Keratinocyte (primary cell): ENCODE measurements around the gene STOML3. TPM values are rescaled to one million over a fixed set of nuclear protein-coding genes. Genes with fewer than 3 reads are reported as not detected.

Experiments
- DNase-seq: peaks from one replicate; pipeline ENCODE4 v3.0.0-alpha.2; 2011; ENCODE audit warnings: low read depth, missing footprints, low spot score
- FAIRE-seq: peaks from 2 replicates; lab custom pipeline; 2011; peaks lifted over from hg19 to GRCh38; lab: Jason Lieb, UNC
- H2AFZ ChIP-seq: 2 replicates; pipeline ENCODE4 v1.6.0; 2012; ENCODE audit warnings: low read length, control low read depth, inconsistent platforms; ENCODE audit not compliant: control insufficient read depth
- H3K27ac ChIP-seq: 2 replicates; pipeline ENCODE4 v1.5.1; 2011; ENCODE audit warnings: low read length; ENCODE audit not compliant: control insufficient read depth, insufficient read depth
- H3K27me3 ChIP-seq: 3 replicates; pipeline ENCODE4 v1.6.0; 2011; ENCODE audit warnings: low read length; ENCODE audit not compliant: control insufficient read depth, insufficient read depth; ENCODE audit errors: extremely low read depth
- H3K36me3 ChIP-seq, 2 experiments: 2 replicates in 1 of 2; 3 replicates in 1 of 2; pipeline ENCODE4 v1.5.1; 2011; ENCODE audit warnings: low read length in 2 of 2, mild to moderate bottlenecking in 1 of 2; ENCODE audit not compliant: control insufficient read depth in 2 of 2, insufficient read depth in 2 of 2; ENCODE audit errors: extremely low read depth in 1 of 2
- H3K4me1 ChIP-seq: 3 replicates; pipeline ENCODE4 v1.5.1; 2011; ENCODE audit warnings: low read length; ENCODE audit not compliant: control insufficient read depth, insufficient read depth; ENCODE audit errors: extremely low read depth
- H3K4me2 ChIP-seq: 3 replicates; pipeline ENCODE4 v1.6.0; 2011; ENCODE audit warnings: low read depth, low read length; ENCODE audit not compliant: control insufficient read depth, insufficient read depth; ENCODE audit errors: extremely low read depth
- H3K4me3 ChIP-seq, 3 experiments: fragments of 200-600 bp in 1 of 3; sonication (generic) in 1 of 3; 2 replicates in 2 of 3; 3 replicates in 1 of 3; pipeline ENCODE4 v1.5.1; 2011 to 2016; ENCODE audit warnings: low read length in 3 of 3, mild to moderate bottlenecking in 3 of 3, control low read depth in 2 of 3, inconsistent platforms in 1 of 3, low read depth in 1 of 3, mixed read lengths in 1 of 3, mixed run types in 1 of 3, moderate library complexity in 1 of 3; ENCODE audit not compliant: control insufficient read depth in 2 of 3, insufficient read depth in 2 of 3; ENCODE audit errors: extremely low read depth in 1 of 3
- H3K79me2 ChIP-seq: 2 replicates; pipeline ENCODE4 v1.6.0; 2012; ENCODE audit warnings: low read length; ENCODE audit not compliant: control insufficient read depth, insufficient read depth
- H3K9ac ChIP-seq: 3 replicates; pipeline ENCODE4 v1.6.0; 2011; ENCODE audit warnings: low read length; ENCODE audit not compliant: control insufficient read depth, insufficient read depth; ENCODE audit errors: extremely low read depth
- H3K9me1 ChIP-seq: 3 replicates; pipeline ENCODE4 v1.6.0; 2011; ENCODE audit warnings: low read length; ENCODE audit not compliant: control insufficient read depth, insufficient read depth; ENCODE audit errors: extremely low read depth
- H3K9me3 ChIP-seq: 2 replicates; pipeline ENCODE4 v1.5.1; 2012; ENCODE audit warnings: low read depth, low read length; ENCODE audit not compliant: control insufficient read depth
- H4K20me1 ChIP-seq: 3 replicates; pipeline ENCODE4 v1.6.0; 2011; ENCODE audit warnings: low read length; ENCODE audit not compliant: control insufficient read depth, insufficient read depth; ENCODE audit errors: extremely low read depth
- CTCF ChIP-seq, 3 experiments: IDR thresholded peaks in 1 of 3; conservative IDR thresholded peaks in 1 of 3; optimal IDR thresholded peaks in 1 of 3; 2 replicates in 2 of 3; 3 replicates in 1 of 3; pipeline versions ENCODE3 to v1.5.1; 2011; ENCODE audit warnings: low read length in 3 of 3, mild to moderate bottlenecking in 3 of 3, moderate library complexity in 2 of 3, control low read depth in 1 of 3, inconsistent platforms in 1 of 3; ENCODE audit not compliant: insufficient read depth in 2 of 3; ENCODE audit errors: extremely low read depth in 1 of 3
- EZH2 ChIP-seq: IDR thresholded peaks from one replicate; pipeline ENCODE4 v1.6.1; 2012; ENCODE audit warnings: inconsistent platforms, mild to moderate bottlenecking, low read length, moderate library complexity
- dilution Hi-C: fragments of 300-500 bp; cut with MboI; formaldehyde crosslinking; loops from one replicate; pipeline ENCODE4 v1.7.0; 2020; ENCODE audit warnings: low sequenced_read_pairs; ENCODE audit not compliant: extremely low pct_ligation_motif_present
- polyA plus RNA-seq, 5 experiments: library from polyadenylated mRNA; depleted of rRNA in 3 of 5; stranded (reverse) in 3 of 5; stranded (forward) in 1 of 5; unstranded in 1 of 5; fragments of >200 nt; gene quantifications; 1 replicate in 1 of 5; 2 replicates in 3 of 5; 3 replicates in 1 of 5; pipeline versions ENCODE4 v1.2.1 to v1.2.3, GENCODE V29; 2011 to 2012; ENCODE audit warnings: missing spikeins in 2 of 5, low read depth in 1 of 5, low replicate concordance in 1 of 5

STOML3 gene
- polyA plus RNA-seq, 1 donor (not counting 4 experiments of a cell fraction or from before 2014, with no cell fraction given) = not detected

- DNase-seq (no peak), FAIRE-seq (no peak)
- Histone ChIP-seq H3K9me3 (no peaks in the 10 kb centered on the region), H4K20me1 (no peaks in the 10 kb centered on the region), H3K79me2 (no peaks in the 10 kb centered on the region), H3K9me1 (no peaks in the 10 kb centered on the region), H2AFZ (no peak overlapping the region), H3K36me3 (no peaks in the 10 kb centered on the region), H3K4me2 (no peak overlapping the region), H3K4me3 (no peak overlapping the region), H3K4me1 (no peaks in the 10 kb centered on the region), H3K9ac (no peak overlapping the region), H3K27me3 (peaks cover 2% of the 10 kb centered on the region), H3K27ac (no peak overlapping the region)
- dilution Hi-C loops = no loop called here
- TF ChIP-seq EZH2 (no peak), CTCF (optimal IDR thresholded peaks at IDR 0.05 in 1 of 3, IDR thresholded peaks at IDR 0.05 in 1 of 3, conservative IDR thresholded peaks at IDR 0.05 in 1 of 3; ENCODE audit: extremely low read depth in 1 of 3, insufficient read depth in 2 of 3, low read length in 3 of 3) (no peak)
Observed at GRCh38 chr13:38957794-38958592, 32.6 kb downstream of the STOML3 start.

GRCh38 chr13:38954844-38955243, 35.8 kb downstream of the STOML3 start:
- H3K4me3 ChIP-seq = no peak overlapping the region
- no peaks in the 10 kb centered on the region for H3K79me2 ChIP-seq
- no peak overlapping the region for H3K27ac ChIP-seq
- dilution Hi-C loops = no loop called here
- TF ChIP-seq CTCF (optimal IDR thresholded peaks at IDR 0.05 in 1 of 3, IDR thresholded peaks at IDR 0.05 in 1 of 3, conservative IDR thresholded peaks at IDR 0.05 in 1 of 3; ENCODE audit: extremely low read depth in 1 of 3, insufficient read depth in 2 of 3, low read length in 3 of 3) (no peak), EZH2 (no peak)
- H3K9ac ChIP-seq = no peak overlapping the region
- H3K36me3 ChIP-seq = no peaks in the 10 kb centered on the region
- no peaks in the 10 kb centered on the region for H4K20me1 ChIP-seq
- H3K4me2 ChIP-seq = no peak overlapping the region
- H3K9me1 ChIP-seq = no peaks in the 10 kb centered on the region
- H3K27me3 ChIP-seq = no peaks in the 10 kb centered on the region
- no peak overlapping the region for H2AFZ ChIP-seq
- FAIRE-seq (no peak), DNase-seq (no peak)
- peaks cover 6% of the 10 kb centered on the region for H3K4me1 ChIP-seq
- H3K9me3 ChIP-seq = no peaks in the 10 kb centered on the region
